ENCODE results near the gene TDP1. TPM values are rescaled to one million over a fixed set of nuclear protein-coding genes. Genes with fewer than 3 reads are reported as not detected.
"Not testable (repeated sequence)": the region's sequence is repeated elsewhere in the genome, so short reads cannot be mapped to it uniquely, and the experiment has no call there.

The TDP1 gene
- total RNA-seq, 1 experiment from 2014 or later = 22.0 TPM

DNA sequence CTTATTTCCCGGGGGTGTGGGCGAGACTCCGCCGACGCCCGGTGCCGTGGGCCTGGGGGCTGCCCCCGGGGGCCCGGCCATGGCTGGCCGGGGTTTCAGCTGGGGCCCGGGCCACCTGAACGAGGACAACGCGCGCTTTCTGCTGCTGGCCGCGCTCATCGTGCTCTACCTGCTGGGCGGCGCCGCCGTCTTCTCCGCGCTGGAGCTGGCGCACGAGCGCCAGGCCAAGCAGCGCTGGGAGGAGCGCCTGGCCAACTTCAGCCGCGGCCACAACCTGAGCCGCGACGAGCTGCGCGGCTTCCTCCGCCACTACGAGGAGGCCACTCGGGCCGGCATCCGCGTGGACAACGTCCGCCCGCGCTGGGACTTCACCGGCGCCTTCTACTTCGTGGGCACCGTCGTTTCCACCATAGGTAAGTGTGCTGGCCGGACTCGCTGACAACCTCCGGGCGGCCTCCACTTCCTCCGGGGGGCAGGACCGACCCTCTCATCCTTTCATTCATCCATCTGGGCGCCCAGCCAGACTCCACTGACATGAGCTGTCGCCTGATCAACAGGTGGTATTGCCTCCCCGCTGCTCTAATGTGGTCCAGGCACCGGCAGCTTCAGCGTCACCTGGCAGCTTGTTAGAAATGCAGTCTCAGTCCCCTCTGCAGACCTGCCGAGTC lies 106.5 kb downstream of the TDP1 start:
- in situ Hi-C loops (cut with HindIII; ENCODE audit: low pct_unique_long_range_greater_than_20kb, low sequenced_read_pairs) = no loop called here
- DNase-seq (ENCODE audit: low read depth) = no peak

DNA sequence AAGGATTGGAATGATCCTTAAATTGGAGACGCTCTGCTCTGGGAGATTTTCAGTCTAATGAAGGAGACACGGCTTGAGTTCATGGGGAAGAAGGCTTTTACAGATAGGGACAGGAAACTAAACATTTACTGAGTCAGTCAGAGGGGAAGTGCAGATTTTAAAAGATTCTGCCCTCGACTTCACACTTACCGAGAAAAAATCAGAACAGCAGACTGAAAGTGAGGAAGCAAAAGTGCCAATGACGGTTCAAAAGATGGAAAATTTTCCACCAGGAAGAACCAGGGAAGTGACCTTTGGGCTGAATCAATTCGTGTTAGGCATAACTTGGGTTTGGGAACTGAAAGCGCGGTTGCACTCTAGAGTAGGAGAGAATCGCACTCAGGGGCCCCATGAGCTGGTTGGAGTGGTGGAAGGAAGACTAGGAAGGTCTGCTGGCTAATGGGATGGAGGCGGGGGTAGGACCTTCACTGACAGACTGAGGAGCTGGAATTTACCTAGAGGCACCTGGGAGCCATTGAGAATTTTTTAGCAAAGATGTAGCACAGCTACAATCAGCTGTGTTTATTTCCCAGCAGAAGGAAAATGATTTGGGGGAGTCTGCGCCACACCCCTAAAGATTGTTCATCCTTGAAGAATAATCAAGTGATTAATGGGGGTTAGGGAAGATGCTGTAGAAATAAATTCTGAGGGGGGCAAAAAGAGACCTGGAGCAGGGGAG lies 107.3 kb downstream of the TDP1 start:
- in situ Hi-C loops (cut with HindIII; ENCODE audit: low pct_unique_long_range_greater_than_20kb, low sequenced_read_pairs) = no loop called here
- DNase-seq (ENCODE audit: low read depth) = no peak

- no peak for DNase-seq (ENCODE audit: low read depth)
- in situ Hi-C loops (cut with HindIII; ENCODE audit: low pct_unique_long_range_greater_than_20kb, low sequenced_read_pairs) = no loop called here
These were observed 116.6 kb downstream of the TDP1 start for GRCh38 chr14:90072350-90072749.

DNA sequence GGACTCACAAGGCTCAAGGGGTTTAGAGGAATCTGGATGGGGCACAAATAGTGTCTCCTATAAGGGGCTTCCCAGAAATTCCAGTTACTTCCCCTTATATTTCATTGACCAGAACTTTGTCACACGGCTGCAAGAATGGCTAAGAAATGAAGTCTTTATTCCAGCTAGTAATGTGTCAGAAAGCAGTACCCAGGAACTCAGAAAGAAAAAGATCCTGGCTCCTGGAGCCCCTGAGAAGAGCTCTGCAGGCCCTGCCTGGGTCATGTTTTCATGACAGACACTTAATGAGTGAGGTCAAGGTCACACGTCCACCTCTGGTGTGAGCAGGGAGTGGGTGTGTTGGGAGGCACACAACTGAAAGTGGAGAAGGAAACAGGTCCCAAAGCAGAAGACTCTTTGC lies 123.8 kb downstream of the TDP1 start:
- in situ Hi-C loops (cut with HindIII; ENCODE audit: low pct_unique_long_range_greater_than_20kb, low sequenced_read_pairs) = no loop called here
- no peak for DNase-seq (ENCODE audit: low read depth)

DNA sequence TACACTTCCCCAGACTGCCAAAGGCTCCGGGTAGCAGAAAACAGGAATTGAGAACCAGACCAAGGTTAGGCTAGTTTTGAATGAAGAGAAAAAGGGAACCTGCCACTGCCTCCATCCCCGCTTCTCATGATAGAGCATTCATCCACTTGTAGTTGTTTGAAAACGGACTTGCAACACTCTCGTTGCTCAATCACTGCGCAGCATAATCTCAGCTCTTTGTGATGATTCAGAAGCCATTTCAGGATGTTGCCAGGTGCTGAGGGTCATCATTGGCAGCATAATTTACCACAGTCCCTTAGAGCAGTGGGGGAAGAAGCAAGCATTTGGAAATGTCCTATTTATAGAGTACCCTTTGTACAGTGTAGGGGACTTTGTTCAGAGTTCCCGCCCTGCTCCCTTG lies 131.7 kb downstream of the TDP1 start:
- in situ Hi-C loops (cut with HindIII; ENCODE audit: low pct_unique_long_range_greater_than_20kb, low sequenced_read_pairs) = no loop called here

GRCh38 chr14:90088176-90088575 lies 132.4 kb downstream of the TDP1 start:
- DNase-seq (ENCODE audit: low read depth) = no peak
- in situ Hi-C loops (cut with HindIII; ENCODE audit: low pct_unique_long_range_greater_than_20kb, low sequenced_read_pairs) = no loop called here

More for the DNA sequence above, 131.7 kb downstream of the TDP1 start:
- DNase-seq (ENCODE audit: low read depth) = no peak

DNA sequence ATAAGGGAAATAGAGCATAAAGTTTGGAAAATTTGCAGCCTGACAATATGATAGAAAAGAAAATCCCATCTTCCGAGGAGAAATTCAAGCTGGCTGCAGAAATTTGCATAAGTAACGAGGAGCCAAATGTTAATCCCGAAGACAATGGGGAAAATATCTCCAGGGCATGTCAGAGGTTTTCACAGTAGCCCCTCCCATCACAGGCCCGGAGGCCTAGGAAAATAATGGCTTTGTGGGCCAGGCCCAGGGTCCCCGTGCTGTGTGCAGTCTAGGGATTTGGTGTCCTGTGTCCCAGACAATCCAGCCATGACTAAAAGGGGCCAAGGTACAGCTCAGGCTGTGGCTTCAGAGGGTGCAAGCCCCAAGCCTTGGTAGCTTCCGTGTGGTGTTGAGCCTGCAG lies 133.8 kb downstream of the TDP1 start:
- in situ Hi-C loops (cut with HindIII; ENCODE audit: low pct_unique_long_range_greater_than_20kb, low sequenced_read_pairs); DNase-seq (ENCODE audit: low read depth): not testable (repeated sequence)

DNA sequence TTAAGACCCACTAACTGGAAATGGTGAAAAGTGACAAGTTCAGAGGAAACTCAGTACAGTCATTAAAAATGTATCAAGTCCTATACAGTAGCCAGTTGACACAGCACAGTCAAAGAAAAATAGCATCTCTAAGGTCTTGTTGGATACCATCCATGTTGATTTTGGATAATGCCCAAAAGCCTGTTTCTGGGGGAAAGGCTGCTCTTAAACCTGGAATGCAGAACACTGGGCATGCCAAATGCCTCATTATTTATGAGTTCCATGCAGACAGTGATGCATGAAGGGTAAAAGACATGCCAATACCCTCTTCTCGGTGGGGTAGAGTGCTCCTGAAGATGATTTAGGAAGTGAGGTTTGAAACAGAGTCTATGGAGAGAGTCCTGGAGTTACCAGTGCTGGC lies 135.7 kb downstream of the TDP1 start:
- DNase-seq (ENCODE audit: low read depth) = peak; percentile 74

GRCh38 chr14:90093942-90094595 lies 138.3 kb downstream of the TDP1 start:
- in situ Hi-C loops (cut with HindIII; ENCODE audit: low pct_unique_long_range_greater_than_20kb, low sequenced_read_pairs) = no loop called here
- peak; percentile 18 for DNase-seq (ENCODE audit: low read depth)

More for the DNA sequence above, 135.7 kb downstream of the TDP1 start:
- in situ Hi-C loops (cut with HindIII; ENCODE audit: low pct_unique_long_range_greater_than_20kb, low sequenced_read_pairs) = no loop called here

Other genes with a start within 250 kb of the TDP1 start
- gene EFCAB11, start 1.2 kb upstream of the TDP1 start, total RNA-seq (2014; rRNA removed; shearing (Covaris generic); ENCODE audit: low replicate concordance) = 9.7 and 13.9 TPM in 2 replicates
- 0.95 TPM in 1 of 2 replicates, not detected in the other for gene KCNK13, start 106.1 kb downstream of the TDP1 start, total RNA-seq (2014; rRNA removed; shearing (Covaris generic); ENCODE audit: low replicate concordance)